BJ (cell line): ENCODE measurements around the gene TOR4A. TPM values are rescaled to one million over a fixed set of nuclear protein-coding genes. Genes with fewer than 3 reads are reported as not detected.

Experiments used
- CTCF ChIA-PET: fragments of 350-600 bp; formaldehyde crosslinking; extraction: SDS; loops from one replicate; lab custom pipeline; 2021; ENCODE audit warnings: antibody characterized with exemption, inconsistent platforms; lab: Yijun Ruan, JAX
- POLR2A ChIA-PET: fragments of 300-600 bp; sonication (Branson Sonifier 250); formaldehyde crosslinking; extraction: SDS; loops from one replicate; lab custom pipeline; 2021; ENCODE audit warnings: antibody characterized with exemption; lab: Charles Lee
- DNase-seq: peaks from one replicate; pipeline ENCODE4 v3.0.0-alpha.2; 2011; ENCODE audit warnings: low read depth
- H3K27me3 ChIP-seq: 2 replicates; pipeline ENCODE4 v1.6.0; 2011; ENCODE audit warnings: low read length; ENCODE audit not compliant: control insufficient read depth, insufficient read depth
- H3K36me3 ChIP-seq: 2 replicates; pipeline ENCODE4 v1.5.1; 2011; ENCODE audit warnings: low read length; ENCODE audit not compliant: control insufficient read depth, insufficient read depth
- H3K4me3 ChIP-seq: 2 replicates; pipeline ENCODE4 v1.5.1; 2011; ENCODE audit warnings: low read depth, mild to moderate bottlenecking, control low read depth, low read length
- CTCF ChIP-seq: IDR thresholded peaks from 2 replicates; pipeline ENCODE4 v1.5.1; 2011; ENCODE audit warnings: low read depth, mild to moderate bottlenecking, control low read depth, inconsistent platforms, low read length, moderate library complexity; ENCODE audit not compliant: insufficient read depth
- polyA plus RNA-seq: library from polyadenylated mRNA; depleted of rRNA; stranded (reverse); fragments of >200 nt; gene quantifications from 2 replicates; pipeline ENCODE4 v1.2.3, GENCODE V29; 2011

Gene TOR4A
- polyA plus RNA-seq, 1 experiment = 23.8 TPM

DNA sequence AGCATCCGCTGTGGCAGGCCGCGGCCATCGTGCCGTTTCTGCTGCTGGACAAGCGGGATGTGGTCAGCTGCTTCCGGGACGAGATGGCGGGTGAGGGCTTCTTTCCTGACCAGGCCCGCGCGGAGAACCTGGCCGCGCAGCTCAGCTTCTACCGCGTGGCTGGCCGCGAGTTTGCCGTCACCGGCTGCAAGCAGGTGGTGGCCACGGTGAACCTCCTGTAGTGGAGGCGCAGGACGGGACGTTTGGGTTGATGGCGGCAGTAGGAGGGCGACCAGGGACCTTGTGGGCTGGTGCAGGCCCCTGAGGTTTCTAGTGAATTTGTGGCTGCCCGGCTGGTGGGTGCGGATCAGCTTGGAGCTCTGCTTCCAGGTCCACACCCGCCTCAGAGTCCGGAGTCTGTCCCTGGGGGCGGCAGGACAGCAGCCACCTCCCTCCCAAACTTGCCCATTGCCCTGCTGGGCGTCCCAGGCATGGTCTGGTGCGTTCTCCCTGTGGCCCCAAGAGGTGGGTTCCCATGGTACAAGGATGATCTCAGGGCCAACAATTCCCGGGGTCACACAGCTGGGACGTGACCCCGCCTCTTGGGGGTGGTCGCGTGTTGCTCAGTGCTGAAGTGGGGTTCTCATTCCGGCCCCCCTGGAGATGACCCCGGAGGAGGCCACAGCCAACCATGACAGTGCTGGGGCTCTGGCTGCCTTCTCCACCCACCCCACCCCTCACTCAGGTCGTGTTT is 2.4 kb downstream of the TOR4A start:
- POLR2A ChIA-PET = no interaction called here
- DNase-seq = no peak
- CTCF ChIA-PET = no interaction called here

GRCh38 chr9:137280474-137281344 is 3.2 kb downstream of the TOR4A start:
- no peak for DNase-seq
- H3K4me3 ChIP-seq = no peak overlapping the region
- H3K27me3 ChIP-seq = no peaks in the 10 kb centered on the region
- CTCF ChIA-PET = no interaction called here
- H3K36me3 ChIP-seq = peaks cover 18% of the 10 kb centered on the region
- POLR2A ChIA-PET = no interaction called here
- TF ChIP-seq CTCF = no peak

More for the DNA sequence above, 2.4 kb downstream of the TOR4A start:
- no peak overlapping the region for H3K4me3 ChIP-seq
- no peak for TF ChIP-seq CTCF
- peaks cover 18% of the 10 kb centered on the region for H3K36me3 ChIP-seq
- no peaks in the 10 kb centered on the region for H3K27me3 ChIP-seq

DNA sequence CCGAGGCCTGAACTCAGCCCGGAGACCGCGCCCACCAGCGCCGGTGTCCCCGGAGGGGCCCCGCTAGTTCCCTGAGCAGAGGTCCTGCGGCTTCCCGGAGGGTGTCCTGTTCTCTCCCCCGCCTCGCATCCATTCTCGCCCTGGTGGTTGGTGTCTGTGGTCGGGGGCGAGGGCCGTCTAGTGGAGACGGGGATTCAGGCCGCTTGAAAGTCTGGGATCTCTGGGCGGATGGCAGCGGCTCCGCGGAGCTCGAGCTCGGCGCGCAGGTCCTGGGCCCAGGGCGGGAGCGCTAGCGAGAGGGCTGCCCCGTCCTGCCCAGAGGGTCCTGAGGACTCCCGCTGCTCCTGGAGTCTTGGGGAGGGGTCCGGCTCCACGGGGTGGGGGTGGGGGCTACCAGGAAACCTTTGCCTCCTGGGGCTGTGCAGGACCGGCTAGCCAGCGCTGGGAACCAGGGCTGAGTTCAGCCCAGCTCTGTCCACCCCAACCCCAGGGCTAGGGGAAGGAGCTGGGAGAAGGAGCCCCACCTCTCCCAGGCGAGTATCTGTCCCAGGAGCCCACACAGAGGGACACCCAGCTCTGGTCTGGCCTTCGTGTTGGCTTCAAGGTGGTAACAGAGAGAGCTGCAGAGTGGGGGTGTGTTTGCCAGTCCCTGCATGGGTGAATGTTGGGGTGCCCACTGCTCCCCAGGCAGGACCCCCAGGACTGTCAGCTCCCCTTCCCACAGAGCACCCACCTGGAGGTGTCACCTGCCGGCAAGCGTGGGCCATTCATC is 4.0 kb downstream of the TOR4A start:
- no peak overlapping the region for H3K4me3 ChIP-seq
- H3K36me3 ChIP-seq = peaks cover 18% of the 10 kb centered on the region
- POLR2A ChIA-PET = no interaction called here
- TF ChIP-seq CTCF = no peak
- no peaks in the 10 kb centered on the region for H3K27me3 ChIP-seq
- CTCF ChIA-PET = interaction anchor here (0.6 to 1.4 kb wide), 2 partner anchors 45 to 163 kb away, joined by 4 read pairs; no protein-coding TSS in a partner anchor
- DNase-seq = no peak

DNA sequence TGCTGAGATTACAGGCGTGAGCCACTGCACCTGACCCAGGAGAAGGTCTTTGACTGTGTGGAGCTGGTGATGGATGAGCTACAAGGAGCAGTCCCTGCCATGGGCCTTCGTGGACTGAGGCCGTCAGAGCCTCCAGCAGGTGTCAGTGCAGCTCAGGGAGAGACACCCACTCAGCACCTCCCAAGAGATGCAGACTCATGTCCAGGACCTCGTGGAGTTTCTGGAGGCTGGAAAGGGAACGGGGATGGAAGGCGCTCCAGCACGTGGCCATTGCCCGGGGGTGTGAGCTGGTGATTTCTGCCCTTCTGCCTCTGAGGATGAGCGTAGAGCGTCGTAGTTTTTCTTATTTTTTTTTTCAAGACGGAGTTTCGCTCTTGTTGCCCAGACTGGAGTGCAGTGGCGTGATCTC is 9.5 kb downstream of the TOR4A start:
- no peak overlapping the region for H3K4me3 ChIP-seq
- H3K27me3 ChIP-seq = no peaks in the 10 kb centered on the region
- peak; percentile 58 for TF ChIP-seq CTCF
- no peak for DNase-seq
- 0 out of 2 replicates have a peak, but pooled peaks cover 2% of the 10 kb centered on the region for H3K36me3 ChIP-seq
- ChIA-PET CTCF (interaction anchor here (0.8 to 2.1 kb wide), 8 partner anchors 10 to 314 kb away, joined by 3 to 11 read pairs (median 4); partner anchors contain the start of genes NRARP and TOR4A), POLR2A (no interaction called here)
